Mucosa of descending colon (tissue), 3 donors: ENCODE results near the gene PDE8B. TPM values are rescaled to one million over a fixed set of nuclear protein-coding genes. Genes with fewer than 3 reads are reported as not detected.

Experiments
- ATAC-seq: fragments of 200-7000 bp; cut with Tn5 transposase; one replicate; pipeline ENCODE4 v1.9.1; 2020; ENCODE audit warnings: mild to moderate bottlenecking, moderate library complexity
- DNase-seq, 3 donors: peaks; one replicate each; pipeline ENCODE4 v3.0.0-alpha.2; 2020
- H3K36me3 ChIP-seq: fragments of 200-600 bp; one replicate; pipeline ENCODE4 v1.8.0; 2021; ENCODE audit warnings: low read depth, mild to moderate bottlenecking
- H3K4me1 ChIP-seq: fragments of 200-600 bp; one replicate; pipeline ENCODE4 v1.8.0; 2021; ENCODE audit warnings: low read depth, mild to moderate bottlenecking
- H3K4me3 ChIP-seq: fragments of 200-600 bp; one replicate; pipeline ENCODE4 v1.8.0; 2021; ENCODE audit warnings: mild to moderate bottlenecking
- H3K9me3 ChIP-seq: fragments of 200-600 bp; one replicate; pipeline ENCODE4 v1.8.0; 2021; ENCODE audit warnings: mild to moderate bottlenecking
- intact Hi-C, 2 donors: fragments of 100-400 bp; cut with DNase I in 1 of 2; cut with micrococcal nuclease in 1 of 2; formaldehyde crosslinking; loops; one replicate each; pipeline versions ENCODE4 v1.11.0 to v1.11.1; 2022; cut with DNase I, micrococcal nuclease
- total RNA-seq, 3 donors: library from RNA; stranded (reverse); fragmentation: NEBNext Ultra II Directional in 2 of 3; extraction: Animal tissue kit (Norgen Biotek cat#: 25700) in 2 of 3; gene quantifications; one replicate each; pipeline versions ENCODE4 v1.2.1 to v1.2.4, GENCODE V29; 2021 to 2023
- TF ChIP-seq, protein P1 (sequence below): fragments of 200-600 bp; IDR thresholded peaks from one replicate; pipeline ENCODE4 v1.8.0; 2022; ENCODE audit warnings: antibody characterized with exemption, mild to moderate bottlenecking
- donor health status: DM: no; HTN: no; CAD: no; lungs with moderate emphysema.
- donor health status: DM: no; HTN: no; CAD: no.
- donor health status: DM: no; HTN: yes; CAD: no.

The PDE8B gene
- total RNA-seq, 3 donors from 2014 or later, result 0.52 to 6.9 (median 0.70) TPM

DNA sequence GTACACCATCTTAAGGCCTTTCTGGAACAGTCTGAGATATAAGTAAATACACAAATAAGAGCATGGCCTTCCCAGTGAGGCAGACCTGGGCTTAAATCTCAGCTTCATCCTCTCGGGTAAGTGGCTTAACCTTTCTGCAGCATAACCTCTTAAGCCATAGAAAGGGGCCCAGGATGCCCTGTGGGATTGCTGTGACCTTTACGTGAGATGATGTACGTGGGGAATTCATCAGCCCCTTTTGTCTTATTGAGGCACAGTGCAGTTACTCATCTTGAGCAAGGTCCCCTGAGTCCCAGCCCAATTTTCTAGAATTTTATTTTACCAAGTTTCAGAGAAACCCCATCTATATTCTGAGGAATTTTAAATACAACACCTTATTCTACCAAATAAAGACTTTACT is 92.2 kb downstream of the PDE8B start:
- intact Hi-C loops, result no loop called here
- Histone ChIP-seq H3K4me1 (no peaks in the 10 kb centered on the region), H3K4me3 (no peak overlapping the region), H3K36me3 (no peaks in the 10 kb centered on the region), H3K9me3 (no peaks in the 10 kb centered on the region)
- ATAC-seq (no peak), DNase-seq (no peak)
- TF ChIP-seq, protein P1, sequence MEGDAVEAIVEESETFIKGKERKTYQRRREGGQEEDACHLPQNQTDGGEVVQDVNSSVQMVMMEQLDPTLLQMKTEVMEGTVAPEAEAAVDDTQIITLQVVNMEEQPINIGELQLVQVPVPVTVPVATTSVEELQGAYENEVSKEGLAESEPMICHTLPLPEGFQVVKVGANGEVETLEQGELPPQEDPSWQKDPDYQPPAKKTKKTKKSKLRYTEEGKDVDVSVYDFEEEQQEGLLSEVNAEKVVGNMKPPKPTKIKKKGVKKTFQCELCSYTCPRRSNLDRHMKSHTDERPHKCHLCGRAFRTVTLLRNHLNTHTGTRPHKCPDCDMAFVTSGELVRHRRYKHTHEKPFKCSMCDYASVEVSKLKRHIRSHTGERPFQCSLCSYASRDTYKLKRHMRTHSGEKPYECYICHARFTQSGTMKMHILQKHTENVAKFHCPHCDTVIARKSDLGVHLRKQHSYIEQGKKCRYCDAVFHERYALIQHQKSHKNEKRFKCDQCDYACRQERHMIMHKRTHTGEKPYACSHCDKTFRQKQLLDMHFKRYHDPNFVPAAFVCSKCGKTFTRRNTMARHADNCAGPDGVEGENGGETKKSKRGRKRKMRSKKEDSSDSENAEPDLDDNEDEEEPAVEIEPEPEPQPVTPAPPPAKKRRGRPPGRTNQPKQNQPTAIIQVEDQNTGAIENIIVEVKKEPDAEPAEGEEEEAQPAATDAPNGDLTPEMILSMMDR, result no peak

DNA sequence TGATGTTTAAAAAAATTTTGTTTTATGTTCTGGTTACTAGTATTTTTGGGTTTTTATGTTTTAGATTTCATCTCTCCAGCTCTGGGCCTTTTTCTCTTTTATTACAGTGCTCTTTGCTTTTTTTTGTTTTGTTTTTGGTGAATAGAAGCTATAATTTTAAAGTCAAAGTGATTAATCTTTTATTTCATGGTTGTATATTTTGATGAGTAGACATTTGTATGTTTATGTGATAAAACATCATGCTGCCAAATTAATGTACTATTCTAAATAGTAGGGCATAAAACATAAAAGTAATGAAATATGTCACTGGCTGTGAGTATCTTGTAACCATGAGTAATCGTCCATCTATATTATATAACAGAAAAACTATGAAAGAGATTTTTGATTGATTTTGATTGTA is 93.9 kb downstream of the PDE8B start:
- H3K4me1 ChIP-seq, result no peaks in the 10 kb centered on the region
- ATAC-seq, result no peak
- intact Hi-C loops, result no loop called here
- TF ChIP-seq, protein P1, result no peak
- no peaks in the 10 kb centered on the region for H3K36me3 ChIP-seq
- DNase-seq, result no peak
- H3K4me3 ChIP-seq, result no peak overlapping the region
- no peaks in the 10 kb centered on the region for H3K9me3 ChIP-seq

DNA sequence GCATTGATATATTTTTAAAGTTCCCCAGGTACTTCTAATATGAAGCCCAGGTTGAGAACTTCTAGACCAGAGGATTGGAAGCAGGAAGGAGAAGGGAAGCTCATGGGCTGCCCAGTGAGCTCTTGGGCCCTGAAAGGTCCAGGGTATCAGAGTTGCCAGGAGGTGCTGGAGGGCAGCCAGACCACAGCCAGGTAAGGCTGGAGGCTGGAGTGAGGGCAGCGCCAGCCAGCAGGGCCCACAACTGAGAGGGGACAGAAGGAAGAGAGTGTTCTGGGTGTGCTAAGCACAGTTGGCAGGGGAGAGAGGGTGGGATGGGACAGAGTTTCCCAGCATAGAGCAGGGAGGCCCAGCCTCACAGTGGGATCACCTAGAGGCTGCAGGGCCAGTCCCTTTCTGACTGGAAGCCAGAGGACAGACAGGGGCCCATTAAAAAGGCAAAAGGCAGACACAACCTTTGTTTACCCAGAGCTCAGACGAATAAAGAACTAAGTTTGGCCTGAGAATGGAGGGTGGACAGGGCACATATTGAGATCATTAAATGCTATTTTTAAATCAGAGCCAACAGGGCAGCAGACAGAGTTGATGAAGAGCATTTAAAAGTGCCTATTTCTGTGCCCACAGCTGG is 94.9 kb downstream of the PDE8B start:
- Histone ChIP-seq H3K36me3 (no peaks in the 10 kb centered on the region), H3K4me1 (no peaks in the 10 kb centered on the region), H3K4me3 (no peak overlapping the region), H3K9me3 (no peaks in the 10 kb centered on the region)
- no peak for ATAC-seq
- TF ChIP-seq, protein P1, result no peak
- no peak for DNase-seq
- intact Hi-C loops, result no loop called here

DNA sequence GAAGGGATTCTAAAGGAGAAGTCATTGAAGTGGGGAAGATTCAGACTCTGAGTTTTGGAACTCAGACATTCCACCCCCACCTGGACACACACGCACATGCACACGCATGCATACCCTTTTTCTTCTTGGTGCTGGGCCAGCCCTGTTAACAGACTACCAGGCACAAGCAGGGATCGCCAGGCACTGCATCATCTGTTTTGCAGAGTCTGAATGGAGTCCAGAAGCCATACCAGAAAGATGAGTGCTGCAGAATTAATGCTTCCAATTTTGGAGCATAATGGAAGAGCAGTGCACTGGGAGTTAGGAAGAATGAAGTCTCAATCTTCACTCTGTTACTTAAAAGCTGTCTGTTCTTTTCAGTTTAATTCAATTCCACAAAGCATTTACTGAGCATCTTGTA is 95.5 kb downstream of the PDE8B start:
- TF ChIP-seq, protein P1, result no peak
- DNase-seq (no peak), ATAC-seq (no peak)
- no peaks in the 10 kb centered on the region for H3K9me3 ChIP-seq
- H3K4me3 ChIP-seq, result no peak overlapping the region
- no peaks in the 10 kb centered on the region for H3K4me1 ChIP-seq
- H3K36me3 ChIP-seq, result no peaks in the 10 kb centered on the region
- intact Hi-C loops, result no loop called here

DNA sequence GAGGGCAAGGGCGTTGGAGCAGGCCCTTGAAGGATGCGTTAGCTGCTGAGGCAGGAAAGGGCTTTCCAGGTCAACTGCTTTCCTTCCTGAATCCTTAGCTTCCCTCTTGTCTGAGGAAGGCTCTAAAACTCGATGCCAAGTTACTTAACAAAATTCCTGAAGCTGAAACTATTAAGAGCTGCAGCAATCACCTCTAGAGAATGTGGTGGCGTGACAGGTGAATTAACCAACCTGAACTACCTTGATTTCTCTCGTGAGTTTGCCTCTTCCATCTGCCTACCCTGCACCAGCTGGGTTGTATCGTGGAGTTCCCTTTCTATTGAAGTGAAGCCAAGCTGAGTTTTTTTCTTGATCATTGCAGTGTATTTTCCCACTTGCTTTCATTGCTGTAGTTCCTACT is 96.1 kb downstream of the PDE8B start:
- TF ChIP-seq, protein P1, result no peak
- no peak for ATAC-seq
- Histone ChIP-seq H3K9me3 (no peaks in the 10 kb centered on the region), H3K4me1 (no peaks in the 10 kb centered on the region), H3K36me3 (no peaks in the 10 kb centered on the region), H3K4me3 (no peak overlapping the region)
- DNase-seq, result no peak
- intact Hi-C loops, result no loop called here
